Effector CD8-positive, alpha-beta T cell (primary cell): ENCODE data around the gene ETV7.
"Not testable (repeated sequence)": the region's sequence is repeated elsewhere in the genome, so short reads cannot be mapped to it uniquely, and the experiment has no call there.

ENCODE experiments used
- DNase-seq: peaks from one replicate; lab custom pipeline; 2025; lab: John Stamatoyannopoulos, UW

ETV7 gene

GRCh38 chr6:36340306-36340617 lies 47.2 kb downstream of the ETV7 start:
- no peak for DNase-seq

- no peak for DNase-seq
Observed at GRCh38 chr6:36339146-36339545, 48.3 kb downstream of the ETV7 start.

DNA sequence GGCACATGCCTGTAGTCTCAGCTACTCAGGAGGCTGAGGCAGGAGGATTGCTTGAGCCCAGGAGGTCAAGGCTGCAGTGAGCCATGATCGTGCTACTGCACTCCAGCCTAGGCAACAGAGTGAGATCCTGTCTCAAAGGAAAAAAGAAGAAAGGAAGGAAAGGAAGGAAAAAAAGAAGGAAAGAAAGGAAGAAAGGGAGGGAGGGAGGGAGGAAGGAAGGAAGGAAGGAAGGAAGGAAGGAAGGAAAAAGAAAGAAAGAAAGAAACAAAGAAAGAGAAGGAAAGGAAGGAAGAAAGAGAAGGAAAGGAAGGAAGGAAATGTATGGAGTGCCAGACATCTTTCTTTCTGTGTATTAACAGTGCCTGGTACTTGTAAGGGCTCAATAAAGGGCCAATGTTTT lies 49.2 kb downstream of the ETV7 start:
- not testable (repeated sequence) for DNase-seq

DNA sequence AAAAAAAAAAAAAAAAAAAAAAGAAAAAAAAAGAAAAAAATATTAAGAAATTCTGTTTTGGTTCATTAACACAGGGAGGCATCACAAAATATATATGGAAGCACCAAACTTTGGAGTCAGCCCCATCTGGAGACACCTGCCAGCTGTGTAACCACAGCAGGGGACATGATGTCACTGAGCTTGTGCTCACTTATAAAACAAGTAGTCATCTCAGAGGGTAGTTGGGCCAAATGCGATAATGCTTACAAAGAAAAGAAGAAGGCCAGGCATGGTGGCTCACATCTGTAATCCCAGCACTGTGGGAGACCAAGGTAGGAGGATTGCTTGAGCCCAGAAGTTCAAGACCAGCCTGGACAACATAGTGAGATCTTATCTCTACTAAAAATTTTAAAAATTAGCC lies 49.7 kb downstream of the ETV7 start:
- DNase-seq, result no peak

DNA sequence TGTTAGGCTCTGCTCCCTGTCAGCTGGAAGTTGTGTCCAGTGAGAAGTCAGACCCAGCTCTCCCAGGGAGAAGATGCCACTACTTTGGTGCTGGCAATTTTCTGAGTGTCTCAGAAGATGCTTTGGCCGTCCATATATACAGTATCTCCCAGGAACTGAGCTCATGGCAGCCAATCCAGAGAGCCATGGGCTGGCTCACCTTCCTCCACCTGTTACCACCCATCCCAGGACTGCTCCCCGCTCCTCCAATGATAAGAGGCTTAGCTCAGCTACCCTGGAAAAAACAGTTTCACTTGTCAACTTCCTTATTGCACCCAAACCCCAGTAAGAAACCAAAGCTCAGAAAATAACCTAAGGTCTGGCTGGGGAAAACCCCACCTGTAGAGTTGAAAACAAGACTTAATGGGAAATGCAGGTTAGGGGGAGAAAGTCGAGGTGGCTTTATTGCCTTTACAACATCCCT lies 50.7 kb downstream of the ETV7 start, which contains the start of gene BNIP5:
BNIP5 (minus strand) TSS at position 110 of the 463 bp plus-strand sequence. CDS start 6,198 bp downstream, outside the sequence.
- no peak for DNase-seq

DNA sequence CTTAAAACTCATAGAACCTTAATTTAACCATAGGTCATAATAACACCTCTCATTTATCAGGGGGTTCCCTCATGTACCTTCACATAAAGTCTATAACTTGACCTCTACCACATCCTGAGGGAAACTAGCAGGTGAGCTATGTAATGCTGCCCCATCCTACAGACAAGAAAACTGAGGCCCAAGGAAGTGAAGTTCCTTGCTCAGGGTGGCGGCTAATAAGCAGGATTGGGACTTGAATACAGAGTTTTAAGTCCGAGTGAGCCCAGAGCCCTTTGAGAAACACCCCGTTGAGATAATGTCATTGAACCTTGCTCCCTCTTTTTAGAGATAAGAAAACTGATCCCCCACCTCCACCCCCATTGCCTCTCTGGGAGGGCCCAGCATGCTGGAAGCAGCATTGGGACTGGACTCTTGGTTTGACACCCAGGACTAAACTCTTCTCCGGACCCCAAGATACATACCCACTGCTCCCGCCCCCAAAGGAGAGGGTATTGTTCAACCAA lies 51.2 kb downstream of the ETV7 start:
- DNase-seq, result no peak

DNA sequence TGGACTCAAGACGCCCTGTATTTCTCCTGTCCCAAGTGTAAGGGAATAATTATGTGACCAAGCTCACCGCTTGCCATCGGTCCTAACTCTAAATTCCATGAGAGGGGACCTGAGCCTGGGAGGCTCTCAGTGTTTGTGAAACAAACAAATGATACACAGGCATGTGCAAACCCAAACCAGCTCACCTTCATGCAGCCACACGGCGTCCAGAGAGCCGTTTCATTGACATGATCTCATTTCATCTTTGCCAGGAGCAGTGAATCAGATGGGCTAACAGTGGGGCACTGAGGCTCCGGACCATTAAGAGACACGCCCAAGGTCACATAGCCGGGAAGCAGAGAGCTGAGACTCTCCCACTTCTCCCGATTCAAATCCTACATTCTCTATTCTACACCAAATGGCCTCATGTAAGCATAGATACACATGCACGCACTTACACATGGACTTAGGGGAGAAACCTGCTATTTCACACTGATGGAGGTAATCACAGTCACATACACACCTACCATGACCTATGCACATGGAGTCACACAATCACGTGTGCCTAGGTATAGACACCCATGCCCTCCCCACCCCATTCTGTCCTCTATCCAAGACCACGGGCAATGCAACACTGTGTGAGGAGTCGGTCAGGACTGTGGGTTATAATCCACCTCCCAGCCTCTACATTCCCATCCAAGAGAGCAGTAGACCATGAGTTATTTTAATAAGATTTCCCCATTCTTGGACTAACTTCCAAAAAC lies 51.8 kb downstream of the ETV7 start:
- no peak for DNase-seq

GRCh38 chr6:36334832-36335459 lies 52.5 kb downstream of the ETV7 start:
- no peak for DNase-seq

- DNase-seq, result no peak
Observed at GRCh38 chr6:36333931-36334725, 53.3 kb downstream of the ETV7 start.

- no peak for DNase-seq
Observed at GRCh38 chr6:36333171-36333895, 54.1 kb downstream of the ETV7 start.

- DNase-seq, result no peak
Observed at GRCh38 chr6:36331381-36331780, 56.1 kb downstream of the ETV7 start.

- no peak for DNase-seq
Observed at GRCh38 chr6:36330366-36330765, 57.1 kb downstream of the ETV7 start.

GRCh38 chr6:36329798-36330291 lies 57.6 kb downstream of the ETV7 start:
- no peak for DNase-seq

DNA sequence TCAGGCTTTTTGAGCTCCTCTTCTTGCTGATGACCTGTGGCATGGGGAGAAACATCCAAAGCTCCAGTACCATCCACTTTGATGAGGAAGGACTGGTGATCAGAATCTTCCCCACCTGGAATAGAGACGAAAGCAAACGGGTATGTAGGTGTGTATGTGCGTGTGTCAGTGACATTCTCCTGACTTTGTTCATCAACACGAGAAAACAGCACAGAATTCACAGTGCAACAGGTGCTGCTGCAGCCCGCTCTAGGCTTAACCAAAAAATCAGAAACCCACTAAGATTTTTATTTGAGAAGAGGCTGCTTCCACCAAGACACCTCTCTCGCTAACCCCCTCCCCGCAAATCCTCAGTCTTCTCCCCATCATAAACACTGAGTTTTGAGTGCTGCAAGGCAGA lies 58.9 kb downstream of the ETV7 start:
- DNase-seq, result no peak

DNA sequence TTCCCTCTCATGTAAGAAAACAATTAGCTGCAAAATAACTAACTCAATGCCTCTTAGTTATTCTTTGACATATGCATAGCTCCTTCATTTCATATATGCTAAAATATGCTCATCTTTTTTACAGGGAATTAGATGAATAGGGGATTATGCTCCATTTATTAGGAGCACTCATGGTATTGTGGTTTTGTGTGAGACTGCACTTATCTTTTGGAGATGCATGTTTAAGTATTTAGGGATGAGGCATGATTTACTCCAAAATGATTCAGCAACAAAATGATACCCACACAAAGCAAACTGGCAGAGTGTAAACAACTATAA lies 59.6 kb downstream of the ETV7 start:
- DNase-seq, result no peak

DNA sequence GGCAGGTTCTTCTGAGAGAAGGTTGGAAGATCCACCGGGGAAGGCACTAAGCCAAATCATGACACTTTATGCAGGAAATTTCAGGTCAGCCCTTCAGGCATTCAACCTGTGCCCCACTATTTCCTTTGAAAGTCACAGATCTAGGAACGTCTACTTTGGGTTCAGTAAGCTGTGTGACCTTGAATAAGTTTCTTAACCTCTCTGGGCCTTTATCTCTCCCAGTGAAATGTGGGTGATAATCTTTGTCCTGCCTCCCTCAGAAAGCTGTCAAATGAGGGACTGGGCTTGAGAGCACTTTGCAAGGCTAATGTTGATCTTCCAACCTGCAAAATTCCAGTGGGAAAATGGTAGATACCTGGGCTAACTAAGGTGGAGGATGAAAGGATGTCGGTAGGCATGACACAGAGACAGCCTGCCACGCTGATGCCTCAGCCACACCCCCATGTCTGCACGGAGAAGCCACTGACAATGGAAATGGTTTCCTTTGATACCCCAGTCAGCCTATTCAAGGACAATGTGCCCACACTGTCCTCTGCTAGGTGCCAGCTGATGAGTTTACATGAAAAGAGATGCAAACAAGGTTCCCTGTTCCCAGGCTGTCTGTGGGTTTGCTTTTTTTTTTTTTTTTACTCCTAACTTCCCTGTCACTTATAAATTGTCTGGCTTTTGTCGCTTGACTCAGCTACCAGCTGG lies 60.1 kb downstream of the ETV7 start:
- DNase-seq, result no peak

GRCh38 chr6:36326356-36326995 lies 61.0 kb downstream of the ETV7 start:
- no peak for DNase-seq

- DNase-seq, result no peak
Observed at GRCh38 chr6:36324715-36325114, 62.8 kb downstream of the ETV7 start.

DNA sequence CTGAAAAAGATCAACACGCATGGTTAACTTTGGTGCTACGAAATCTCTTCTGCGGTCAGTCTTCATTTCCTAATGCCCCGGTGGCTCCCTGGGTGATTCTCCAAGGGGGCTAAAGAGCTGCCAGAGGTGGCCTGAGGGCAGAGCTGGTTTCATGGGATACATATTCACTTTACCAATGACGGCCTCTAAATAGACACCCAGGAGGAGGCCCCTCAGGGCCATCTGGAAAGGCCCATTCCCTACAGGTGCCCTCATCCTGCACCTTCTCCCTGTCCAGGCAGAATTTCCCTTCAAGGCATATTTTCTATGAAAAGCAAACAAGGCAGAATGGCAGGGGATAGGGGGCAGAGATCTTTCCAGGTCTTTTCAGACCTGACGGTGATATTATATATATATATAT lies 63.3 kb downstream of the ETV7 start:
- DNase-seq, result no peak

GRCh38 chr6:36323062-36323461 lies 64.4 kb downstream of the ETV7 start:
- no peak for DNase-seq

DNA sequence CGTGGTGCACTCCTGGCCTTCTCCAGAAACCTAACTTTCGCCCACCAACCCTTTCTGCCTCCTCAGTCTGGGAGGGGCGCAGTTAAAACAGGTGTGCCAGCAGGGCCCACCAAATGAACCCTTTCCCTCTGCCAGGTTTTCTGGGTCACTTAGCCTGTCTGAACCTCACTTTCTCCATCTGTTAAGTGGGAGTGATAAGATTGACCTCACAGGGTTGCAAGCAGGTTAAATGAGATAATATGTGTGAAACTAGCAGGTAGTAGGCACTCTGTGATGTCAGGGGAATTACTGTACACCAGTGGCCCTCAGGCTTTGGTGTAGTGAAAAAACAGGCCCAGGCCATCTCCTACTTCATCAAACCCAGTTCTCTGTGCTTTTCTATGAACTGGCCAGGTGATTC lies 64.9 kb downstream of the ETV7 start:
- DNase-seq, result no peak
